Embryonic facial prominence (tissue), 1 donor: ENCODE data around the gene PPM1H.

Experiments used
- DNase-seq: peaks from one replicate; pipeline ENCODE4 v3.0.0-alpha.2; 2016; ENCODE audit errors: extremely low spot score

Gene PPM1H

DNA sequence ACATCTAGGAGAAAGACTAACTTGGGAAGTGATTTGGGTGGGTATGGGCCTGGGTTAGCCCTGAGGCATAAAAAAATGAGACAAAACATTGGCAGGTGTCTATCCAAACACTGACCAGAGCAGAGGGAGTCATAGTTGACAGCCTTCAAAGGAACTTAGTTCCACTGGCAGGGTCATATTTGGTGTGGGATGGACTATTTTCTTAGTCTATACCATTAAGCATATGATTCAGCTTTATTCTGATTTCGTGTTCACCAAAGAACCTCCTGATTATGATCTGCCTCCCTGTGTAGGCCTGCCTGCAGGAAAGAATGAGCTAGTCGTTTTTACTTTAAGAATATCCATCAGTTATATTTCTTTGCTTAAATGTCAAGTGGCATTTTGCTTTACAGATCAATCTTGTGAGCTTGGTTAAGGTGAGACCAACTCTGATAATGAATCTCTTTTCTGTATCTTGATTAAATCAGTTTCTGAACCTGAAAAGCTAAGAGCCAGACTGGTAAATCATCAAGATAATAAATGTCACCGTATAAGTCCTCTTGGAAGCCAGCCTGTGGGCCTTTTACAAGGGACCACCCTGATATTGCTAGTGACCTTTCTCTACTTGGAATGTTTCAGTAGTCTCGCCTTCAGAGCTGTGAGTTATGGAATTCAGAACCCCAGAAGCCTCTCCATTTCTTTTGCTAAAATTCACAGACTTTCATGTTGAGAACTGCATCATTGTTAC lies 285.4 kb downstream of the PPM1H start:
- DNase-seq, result no peak

DNA sequence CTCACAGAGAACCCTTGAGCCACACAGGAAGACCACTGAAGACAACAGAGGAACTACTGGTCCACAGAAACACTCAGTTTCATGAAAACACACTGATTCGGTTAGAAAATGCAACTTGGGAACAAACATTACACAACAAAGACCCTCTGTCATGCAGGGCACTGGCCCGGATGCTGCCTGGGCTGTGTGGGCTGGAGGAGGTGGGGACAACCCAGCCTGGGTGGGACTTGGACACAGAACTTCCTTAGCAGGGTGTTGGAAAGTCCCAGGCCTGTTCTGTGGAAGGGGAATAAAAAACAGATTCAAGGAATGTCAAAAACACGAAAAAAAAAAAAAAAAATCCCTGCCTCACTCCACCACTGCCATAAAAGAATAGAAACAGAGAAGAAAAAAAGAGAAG lies 287.4 kb downstream of the PPM1H start:
- DNase-seq, result no peak

DNA sequence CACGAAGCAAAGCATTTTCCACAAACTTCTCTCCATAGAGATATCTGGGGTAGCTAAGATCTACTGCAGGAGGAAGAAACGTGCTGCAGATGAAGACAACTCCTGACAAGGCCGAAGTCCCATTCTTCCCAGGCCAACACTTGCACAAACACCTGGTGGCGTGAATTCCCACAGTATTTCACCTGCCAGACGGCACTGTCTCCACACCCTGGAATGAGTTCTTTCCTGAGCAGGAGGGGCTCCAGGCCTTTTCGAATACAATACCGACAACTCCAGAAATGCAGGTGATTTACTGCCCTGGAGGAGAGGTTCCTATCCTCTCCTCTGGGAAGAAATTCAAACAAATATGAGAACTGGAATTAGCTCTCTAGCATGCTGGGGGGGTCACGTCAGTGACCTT lies 288.4 kb downstream of the PPM1H start:
- DNase-seq, result no peak

DNA sequence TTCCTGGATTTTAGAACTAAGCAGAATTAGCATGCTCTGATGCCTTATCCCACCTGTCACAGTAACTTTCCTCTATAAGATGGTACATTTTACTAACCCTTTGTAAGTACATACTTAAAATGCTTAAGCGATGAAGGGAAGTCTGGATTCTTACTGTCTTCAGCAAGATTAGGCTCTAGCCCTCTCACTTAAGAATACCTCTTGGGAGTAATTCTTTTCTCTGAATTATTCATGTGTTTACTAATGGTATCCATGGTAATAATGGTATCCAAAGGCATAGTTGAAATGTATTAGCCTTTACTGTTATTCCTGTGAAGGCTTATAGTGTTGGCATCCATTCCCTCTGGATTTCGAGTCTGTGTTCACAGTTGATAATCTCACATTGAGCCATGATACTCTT lies 291.5 kb downstream of the PPM1H start:
- DNase-seq, result no peak

DNA sequence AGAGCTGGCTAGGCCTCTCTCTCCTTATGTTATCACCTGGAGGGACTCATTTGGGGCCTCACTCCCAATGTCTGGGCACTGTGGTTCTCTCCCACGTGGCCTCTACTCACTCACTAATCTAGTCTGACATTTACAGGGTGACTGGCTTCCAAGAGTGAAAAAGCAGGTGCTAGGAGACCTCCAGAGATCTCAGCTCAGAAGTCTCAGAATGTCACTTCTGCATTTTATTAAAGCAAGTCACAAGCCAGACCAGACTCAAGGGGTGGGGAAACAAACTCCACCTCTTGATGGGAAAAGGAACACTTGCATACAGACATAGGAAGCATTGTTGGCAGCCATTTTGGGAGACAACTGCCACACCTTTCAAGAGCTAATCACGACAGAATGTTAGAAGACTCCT lies 292.5 kb downstream of the PPM1H start:
- no peak for DNase-seq

DNA sequence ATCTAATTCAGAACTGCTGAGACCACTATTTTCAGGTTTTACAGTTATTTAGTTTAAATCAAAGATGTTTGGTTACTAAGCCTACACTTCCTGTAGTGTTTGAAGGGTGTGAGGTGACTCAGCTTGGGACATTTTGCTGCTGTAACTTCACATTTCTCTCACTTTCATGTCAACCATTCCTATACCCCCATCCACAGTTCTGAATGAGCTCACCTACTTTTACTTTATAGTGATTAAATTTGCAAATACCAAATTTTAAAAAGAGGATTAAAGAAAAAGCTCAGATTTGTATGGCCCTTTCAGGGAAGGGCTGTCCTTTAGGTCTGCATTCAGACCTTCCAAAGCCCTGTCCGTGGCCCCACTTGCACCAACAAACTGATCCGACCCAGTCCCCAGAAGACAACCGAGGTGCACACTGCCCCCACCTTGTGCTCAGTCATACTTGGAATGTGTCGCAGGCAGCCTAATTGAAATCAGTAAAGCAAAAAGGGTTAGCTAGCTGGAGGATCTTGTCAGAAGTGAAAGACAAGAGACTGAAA lies 294.0 kb downstream of the PPM1H start:
- no peak for DNase-seq

DNA sequence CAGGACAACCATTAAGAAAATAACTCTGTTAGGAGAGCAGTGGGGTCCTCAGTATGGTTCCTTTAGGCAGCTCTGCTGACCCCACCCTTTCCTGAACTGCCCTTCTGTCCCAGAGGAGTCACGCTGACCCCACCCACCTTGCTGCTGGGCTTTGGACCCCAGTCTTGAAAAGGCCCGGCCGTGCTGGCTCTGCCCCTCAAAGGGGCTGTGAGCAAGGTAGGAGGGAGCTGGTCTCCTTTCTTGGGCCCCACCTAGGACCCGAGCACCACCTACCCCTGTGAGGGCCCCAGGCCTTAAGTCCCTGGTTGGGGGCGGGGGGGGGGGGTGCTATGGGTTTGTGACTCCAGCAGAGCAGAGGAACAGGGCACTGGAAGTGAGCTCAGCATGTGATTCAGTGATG lies 297.3 kb downstream of the PPM1H start:
- no peak for DNase-seq

DNA sequence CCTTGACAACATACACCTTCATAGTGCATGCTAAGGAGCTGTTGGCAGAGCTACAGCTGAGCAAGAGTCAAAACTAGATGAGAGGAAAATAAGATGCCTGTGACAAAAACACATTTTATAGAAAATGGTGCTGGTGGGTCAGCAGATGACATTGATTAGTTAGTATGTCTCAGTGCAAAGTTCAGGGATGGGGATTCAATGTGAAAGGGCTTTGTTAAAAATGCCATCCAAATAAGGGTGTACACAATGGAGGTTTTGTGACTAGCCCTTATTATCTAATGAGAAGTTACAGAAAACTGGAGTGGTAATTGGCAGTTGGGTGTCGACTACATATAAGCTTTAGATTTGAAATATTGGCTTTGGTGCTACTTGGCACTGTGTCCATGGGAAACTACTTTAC lies 299.3 kb downstream of the PPM1H start:
- no peak for DNase-seq

DNA sequence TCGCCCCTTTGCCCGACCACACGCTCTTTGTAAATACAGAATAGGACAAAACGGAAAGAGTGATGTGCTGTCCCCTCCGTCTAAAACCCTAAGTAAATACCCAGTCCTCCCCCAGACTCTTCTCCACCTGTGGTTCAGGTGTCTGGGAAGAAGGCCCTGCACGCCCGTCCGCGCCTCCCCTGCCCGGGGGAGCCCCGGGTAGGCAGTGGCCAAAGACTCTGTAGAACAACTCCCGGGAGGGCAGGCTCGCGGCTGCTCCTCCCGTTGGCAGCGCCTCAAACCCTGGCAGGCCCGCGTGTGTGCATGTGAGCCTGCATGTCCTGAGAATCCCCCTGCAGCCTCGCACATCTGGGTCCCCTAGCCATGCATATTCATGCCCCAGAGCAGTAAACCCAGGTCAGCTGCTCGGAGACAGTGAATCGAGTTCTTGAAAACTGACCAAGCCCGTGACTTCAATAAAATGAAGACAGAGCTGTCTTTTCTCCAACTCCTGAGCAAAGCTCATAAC lies 302.5 kb downstream of the PPM1H start:
- DNase-seq, result no peak

DNA sequence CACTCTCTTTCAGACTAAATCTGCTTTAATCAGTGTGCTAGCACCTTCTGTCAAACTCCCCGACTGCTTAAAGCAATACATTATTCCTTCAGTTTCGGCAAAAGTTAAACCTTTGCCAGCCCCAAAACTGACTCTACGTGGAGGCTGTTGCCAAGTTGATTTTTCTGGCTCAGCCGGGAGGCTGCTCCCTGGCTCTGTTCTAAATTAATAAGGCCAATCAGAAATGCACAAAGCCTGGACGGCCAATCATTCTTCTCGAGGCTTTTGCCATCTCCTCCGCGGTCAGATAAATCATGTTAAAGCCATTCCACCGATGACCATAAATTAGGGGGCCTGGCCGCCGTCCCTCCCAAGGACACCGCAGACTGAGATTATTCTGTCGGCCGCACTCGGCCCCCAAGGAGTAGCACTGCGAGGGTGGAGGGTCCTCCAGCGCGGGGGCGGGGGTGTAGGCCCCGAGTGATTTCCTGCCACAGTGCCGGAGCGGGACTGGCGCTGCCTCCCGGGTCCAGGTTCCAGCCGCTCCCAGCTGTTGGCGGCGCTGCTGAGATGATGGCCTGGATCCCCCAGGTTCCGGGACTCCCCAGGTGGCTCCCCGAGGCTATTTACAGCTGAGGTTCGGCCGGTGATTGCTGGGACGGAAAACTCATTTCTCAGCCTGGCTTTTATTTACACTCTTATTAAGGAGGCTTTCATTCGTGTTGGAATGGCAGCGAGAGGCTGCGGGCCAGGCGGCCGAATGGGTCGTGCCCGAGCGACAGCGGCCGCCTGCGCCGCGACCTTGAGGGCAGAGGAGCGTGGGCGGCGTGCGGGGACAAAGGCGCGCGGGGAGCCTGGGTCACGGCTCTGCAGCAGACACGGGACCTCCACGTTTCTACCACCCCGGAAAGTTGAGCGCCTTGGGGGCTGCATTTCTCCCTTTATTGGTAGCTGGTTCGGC lies 303.2 kb downstream of the PPM1H start:
- no peak for DNase-seq

DNA sequence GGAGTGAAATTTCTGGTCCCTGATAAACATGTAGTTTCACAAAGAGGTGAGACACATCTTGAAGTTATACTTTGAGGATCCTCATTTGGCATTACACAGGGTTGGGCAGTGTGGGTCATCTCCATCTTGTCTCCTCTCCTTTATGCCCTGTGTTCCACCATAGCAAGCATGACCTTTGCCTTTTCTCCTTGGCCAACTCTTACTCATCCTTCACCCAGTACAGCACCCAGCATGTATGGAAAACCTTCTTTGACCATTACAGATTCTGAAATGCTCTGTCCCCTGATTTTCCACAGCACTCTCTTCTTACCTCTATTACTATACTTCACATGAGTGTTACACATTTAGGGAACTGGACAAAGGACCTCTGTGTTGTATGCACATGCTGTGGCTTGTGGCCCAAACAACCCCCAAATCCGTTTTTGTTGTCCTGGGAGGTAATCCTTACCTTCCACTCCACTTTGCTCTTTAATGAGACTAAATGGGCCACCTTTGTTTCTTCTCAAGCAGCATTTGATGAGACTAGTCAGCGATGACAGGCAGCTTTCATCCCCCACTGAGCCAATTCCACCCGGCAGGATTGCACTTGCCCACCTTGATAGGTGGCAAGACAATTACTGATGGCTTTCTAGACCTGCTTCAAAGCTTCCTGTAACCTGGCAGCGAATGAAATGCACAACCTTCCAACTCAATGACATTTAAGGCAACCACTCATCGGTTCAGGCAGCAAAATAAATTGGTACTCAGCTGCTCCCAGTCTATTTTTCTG lies 304.8 kb downstream of the PPM1H start:
- DNase-seq, result no peak

DNA sequence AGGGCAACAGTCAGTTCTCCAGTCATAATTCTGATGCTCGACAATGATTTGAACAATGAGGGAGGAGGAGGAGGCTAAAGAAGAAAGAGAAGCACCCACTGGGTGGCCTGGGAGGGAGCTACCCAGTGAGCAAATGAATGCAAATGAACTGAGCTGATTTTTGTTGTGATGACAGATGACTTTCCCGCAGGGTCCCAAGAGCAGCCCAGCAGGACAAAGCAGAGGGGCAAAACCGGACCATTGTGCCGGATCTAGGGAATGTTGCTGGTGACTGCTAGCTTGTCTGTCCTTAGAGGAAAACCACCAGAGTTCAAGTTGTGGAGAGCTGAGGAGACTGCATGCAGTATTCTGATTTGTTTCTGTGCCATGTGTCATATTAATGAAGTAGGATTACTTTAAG lies 305.5 kb downstream of the PPM1H start:
- DNase-seq, result no peak

DNA sequence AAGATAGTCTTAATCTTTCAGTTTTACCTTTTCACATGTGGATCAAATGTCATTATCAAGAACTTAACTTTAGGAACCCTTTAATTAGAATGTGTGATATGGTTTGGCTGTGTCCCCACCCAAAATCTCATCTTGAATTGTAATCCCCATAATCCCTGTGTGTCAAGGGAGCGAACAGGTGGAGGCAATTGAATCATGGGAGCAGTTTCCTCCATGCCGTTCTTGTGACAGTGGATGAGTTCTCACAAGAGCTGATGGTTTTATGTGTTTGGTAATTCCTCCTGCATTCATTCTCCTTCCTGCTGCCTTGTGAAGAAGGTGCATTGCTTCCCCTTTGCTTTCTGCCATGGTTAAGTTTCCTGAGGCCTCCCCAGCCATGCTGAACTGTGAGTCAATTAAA lies 307.8 kb downstream of the PPM1H start:
- no peak for DNase-seq

DNA sequence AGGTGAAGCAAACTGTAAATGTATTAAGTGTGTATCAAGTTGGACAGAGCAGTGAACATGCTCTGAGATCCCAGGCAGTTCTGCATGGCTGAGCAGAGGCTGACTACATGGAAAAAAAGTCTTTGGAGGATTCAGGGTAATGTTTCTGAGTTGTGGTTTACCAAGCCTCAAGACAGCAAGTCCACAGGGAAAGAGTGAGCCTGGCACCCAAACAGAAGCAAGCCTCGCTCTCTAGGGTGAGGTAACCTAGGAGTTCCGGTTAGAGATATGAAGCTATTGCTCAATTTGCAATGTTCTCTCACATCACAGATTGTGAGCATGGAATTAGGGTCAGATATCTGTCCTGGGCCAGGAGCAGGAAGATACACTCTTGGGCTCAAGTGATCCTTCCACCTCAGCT lies 309.7 kb downstream of the PPM1H start:
- no peak for DNase-seq

DNA sequence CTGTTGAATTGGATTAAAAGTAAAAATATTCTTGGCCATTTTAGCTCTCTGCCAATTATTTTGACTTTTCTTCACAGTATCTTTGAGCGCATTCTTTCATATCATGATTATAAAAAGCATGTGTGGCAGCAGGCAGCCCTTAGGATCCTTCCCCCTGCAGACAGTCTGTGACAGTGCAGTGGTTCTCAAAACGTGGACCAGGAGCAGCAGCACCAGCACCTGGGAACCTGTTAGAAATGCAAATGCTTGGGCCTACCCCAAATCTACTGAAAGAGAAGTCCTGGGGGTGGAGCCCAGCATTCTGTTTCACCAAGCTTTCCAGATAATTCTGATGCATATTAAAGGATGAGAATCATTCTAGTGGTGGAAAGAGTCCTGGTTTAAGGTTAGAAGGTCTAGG lies 312.8 kb downstream of the PPM1H start:
- DNase-seq, result no peak

DNA sequence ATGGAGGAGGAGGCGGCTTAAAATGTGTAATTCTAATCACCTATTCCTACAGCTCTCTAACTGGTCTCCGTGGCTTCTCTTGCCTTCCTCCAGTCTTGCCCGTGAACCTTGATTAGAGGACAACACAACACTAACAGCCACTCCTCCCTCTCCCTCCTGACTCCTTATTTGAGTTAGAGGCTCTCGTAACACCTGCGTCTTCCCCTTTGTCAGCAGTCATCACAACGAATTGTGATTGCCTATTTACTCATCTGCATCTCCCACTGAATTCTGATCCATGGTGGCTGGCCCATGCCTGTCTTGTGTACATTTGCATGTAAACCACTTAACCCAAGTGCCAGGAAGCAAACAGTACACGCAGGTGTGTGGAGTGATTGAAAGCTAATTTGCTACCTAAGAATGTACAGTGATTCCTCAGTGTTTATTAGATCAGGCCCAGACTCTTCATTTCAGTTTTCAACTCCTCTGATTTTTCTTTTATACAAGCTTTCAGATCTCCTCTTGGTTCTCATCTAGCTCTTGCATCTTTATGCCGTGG lies 313.8 kb downstream of the PPM1H start:
- no peak for DNase-seq

DNA sequence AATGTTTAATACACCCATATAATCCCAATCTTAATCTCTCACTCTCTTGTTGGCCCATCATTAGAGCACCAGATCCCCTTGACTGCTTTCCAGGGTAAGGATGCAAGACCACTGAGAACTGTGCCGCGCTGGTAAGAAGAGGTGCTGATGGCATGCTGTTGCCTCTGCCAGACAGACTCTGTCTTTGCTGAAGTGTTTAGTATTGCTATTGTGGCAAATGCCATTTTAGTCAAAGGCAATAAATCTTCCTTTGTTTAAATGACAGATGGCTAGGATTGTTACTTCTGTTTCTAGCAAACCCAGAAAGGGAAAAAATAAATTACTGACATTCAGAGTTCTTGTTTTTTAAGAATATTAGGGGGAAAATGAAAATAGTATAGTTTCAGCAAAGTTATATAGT lies 316.0 kb downstream of the PPM1H start:
- no peak for DNase-seq

DNA sequence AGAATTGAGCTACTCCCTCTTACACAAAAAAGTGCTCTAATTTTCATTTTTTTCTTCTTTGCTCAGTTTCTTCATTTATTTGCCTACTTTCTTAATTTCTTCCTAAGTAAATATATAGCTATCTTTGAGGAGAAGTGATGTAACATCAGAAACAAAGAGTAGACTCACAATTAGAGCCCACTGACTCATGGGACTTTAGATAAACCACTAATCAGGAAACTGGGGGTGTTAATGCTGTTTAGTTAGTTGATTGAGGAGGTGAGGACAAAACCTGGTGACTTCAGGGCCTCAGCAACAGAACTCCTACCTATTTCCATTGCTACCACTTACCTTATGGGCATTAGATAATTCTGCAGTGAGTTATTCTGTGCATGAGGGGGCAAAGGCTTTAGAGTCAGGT lies 316.6 kb downstream of the PPM1H start:
- no peak for DNase-seq

DNA sequence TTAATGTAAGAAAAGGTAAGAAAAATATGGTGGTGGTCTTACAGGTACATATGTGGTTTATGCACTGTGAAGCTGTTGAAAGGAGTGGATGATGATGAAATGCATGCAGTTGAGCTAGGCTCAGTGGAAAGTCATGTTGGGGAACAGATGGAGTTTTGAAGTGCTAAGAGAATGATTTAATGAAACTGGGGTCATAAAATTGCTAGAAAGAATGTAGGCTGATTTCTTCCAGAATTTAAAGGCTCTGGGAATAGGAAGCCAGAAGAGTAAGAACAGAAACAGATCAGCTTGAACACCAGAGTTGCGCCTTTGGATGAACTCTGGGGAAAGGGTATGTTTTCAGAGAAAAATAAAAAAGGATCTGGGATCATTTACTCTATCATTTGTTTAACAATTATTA lies 321.9 kb downstream of the PPM1H start:
- DNase-seq, result no peak

DNA sequence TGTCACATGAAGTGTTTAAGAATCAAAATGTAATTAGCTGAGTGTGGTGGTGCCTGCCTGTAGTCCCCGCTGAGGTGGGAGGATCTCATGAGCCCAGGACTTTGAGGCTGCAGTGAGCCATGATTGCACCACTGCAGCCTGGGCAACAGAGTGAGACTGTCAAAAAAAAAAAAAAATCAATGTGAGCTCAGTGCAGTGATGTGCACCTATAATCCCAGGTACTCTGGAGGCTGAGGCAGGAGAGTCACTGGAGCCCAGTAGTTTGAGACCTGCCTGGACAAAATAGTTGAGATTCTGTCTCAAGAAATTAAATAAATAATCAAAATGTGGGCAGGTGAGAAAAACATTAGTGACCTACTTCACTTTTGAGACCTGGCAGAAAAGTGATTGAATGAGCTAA lies 328.3 kb downstream of the PPM1H start:
- no peak for DNase-seq

DNA sequence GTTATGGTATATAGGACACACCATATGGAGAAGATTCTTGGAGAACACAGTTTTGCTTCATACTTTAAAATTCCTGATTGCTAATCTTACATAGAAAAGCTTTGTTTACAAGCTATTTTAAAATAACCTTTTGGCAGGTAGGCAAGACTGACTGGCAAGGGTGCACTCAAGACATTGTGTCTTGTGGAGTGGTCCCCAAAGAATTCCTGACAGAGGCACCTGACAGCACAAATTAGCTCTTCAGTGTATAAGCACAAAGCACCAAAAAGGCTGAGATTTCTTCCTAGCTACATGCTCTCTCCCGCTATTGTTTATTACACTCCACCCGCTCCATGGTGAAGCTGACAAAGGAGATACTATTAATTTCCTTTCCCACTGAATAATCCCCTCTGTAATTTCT lies 329.0 kb downstream of the PPM1H start:
- DNase-seq, result no peak

DNA sequence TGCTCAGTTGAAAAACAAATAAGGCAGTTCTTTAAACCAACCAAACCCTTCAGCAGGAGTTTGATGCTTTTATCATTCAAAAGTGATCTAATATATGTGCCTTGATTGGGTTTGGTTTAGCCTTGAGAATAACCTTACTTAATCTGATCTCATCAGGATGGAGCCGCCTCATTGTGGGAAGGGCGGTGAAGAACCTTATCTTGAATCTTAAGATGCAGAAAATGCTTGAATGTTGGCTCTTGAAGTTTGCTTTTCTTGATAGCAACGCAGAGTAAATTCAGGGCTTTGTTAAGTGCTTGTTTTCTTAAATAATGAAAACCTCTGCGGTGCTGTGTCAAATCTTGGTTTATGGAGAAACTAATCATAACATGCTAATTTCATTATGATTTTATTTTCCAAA lies 330.1 kb downstream of the PPM1H start:
- DNase-seq, result no peak
